HFF-Myc (cell line): ENCODE data around the gene CRYBG2.
"Not testable (repeated sequence)": the region's sequence is repeated elsewhere in the genome, so short reads cannot be mapped to it uniquely, and the experiment has no call there.

Experiments used
- DNase-seq: peaks from one replicate; pipeline ENCODE4 v3.0.0-alpha.2; 2011; ENCODE audit warnings: low read depth; ENCODE audit errors: extremely low read depth
- H3K4me3 ChIP-seq: replicated peaks from 2 replicates; pipeline ENCODE4 v1.5.1; 2011; ENCODE audit warnings: low read depth, mild to moderate bottlenecking, control low read depth, low read length
- TF ChIP-seq, protein P1 (sequence below): IDR thresholded peaks from 2 replicates; pipeline ENCODE4 v1.5.1; 2012; ENCODE audit warnings: mild to moderate bottlenecking, low read depth, low read length, control low read depth; ENCODE audit errors: missing control alignments

Gene CRYBG2

DNA sequence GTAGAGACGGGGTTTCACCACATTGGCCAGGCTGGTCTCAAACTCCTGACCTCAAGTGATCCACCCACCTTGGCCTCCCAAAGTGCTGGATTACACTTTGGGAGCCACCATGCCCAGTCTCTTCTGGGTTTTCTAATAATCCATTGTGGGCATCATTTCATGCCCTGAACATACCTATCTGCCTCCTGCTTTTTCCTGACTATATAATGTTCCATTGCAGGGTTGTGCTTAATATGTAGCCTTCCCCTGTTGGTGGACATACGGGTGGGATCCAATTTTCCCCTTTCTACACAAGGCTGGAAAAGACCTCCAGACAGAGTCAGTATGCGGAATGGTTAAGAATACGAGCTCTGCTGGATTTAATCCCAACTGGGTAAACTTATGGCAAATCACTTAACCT is 22.1 kb upstream of the CRYBG2 start:
- TF ChIP-seq, protein P1, sequence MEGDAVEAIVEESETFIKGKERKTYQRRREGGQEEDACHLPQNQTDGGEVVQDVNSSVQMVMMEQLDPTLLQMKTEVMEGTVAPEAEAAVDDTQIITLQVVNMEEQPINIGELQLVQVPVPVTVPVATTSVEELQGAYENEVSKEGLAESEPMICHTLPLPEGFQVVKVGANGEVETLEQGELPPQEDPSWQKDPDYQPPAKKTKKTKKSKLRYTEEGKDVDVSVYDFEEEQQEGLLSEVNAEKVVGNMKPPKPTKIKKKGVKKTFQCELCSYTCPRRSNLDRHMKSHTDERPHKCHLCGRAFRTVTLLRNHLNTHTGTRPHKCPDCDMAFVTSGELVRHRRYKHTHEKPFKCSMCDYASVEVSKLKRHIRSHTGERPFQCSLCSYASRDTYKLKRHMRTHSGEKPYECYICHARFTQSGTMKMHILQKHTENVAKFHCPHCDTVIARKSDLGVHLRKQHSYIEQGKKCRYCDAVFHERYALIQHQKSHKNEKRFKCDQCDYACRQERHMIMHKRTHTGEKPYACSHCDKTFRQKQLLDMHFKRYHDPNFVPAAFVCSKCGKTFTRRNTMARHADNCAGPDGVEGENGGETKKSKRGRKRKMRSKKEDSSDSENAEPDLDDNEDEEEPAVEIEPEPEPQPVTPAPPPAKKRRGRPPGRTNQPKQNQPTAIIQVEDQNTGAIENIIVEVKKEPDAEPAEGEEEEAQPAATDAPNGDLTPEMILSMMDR: no peak
- no peak for DNase-seq
- H3K4me3 ChIP-seq: no peak overlapping the region

DNA sequence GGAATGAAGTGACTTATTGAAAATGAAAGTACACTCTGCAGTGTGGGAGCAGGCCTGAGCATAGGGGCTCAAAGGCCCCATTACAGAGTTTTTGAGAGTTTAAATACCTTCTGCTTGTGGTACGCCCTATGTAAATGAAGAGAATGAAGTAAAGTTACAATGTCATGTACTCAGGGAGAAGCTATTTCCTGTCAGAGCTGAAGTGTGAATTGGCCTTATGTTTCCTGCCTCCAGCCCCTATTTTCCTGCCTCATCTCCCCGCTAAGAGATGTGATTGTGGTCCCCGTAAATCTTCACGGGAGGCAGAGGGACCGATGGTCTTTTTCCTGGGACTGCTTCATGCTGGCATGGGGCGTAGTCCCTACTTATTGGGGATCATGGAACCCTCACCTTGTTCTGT is 21.2 kb upstream of the CRYBG2 start:
- TF ChIP-seq, protein P1: no peak
- H3K4me3 ChIP-seq: no peak overlapping the region
- DNase-seq: no peak

DNA sequence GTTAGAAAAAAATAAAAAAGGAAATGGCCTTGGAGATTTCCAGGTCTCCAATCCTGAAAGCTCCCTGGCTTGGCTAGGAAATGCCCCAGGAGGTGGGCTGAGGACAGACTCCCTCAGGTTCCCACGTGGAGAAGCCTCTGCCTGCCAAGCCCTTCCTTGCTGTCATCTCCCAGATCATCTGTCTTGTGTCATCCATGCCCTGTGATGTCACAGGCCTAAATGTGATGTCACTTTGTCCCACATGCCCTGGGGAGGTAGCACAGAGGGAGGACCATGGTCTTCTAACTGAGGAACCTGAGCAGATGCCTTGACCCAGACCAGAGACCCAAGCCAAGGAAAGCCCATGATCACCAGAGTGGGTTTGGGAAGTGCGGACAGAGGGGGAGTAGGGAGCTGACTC is 20.4 kb upstream of the CRYBG2 start:
- not testable (repeated sequence) for H3K4me3 ChIP-seq, DNase-seq

DNA sequence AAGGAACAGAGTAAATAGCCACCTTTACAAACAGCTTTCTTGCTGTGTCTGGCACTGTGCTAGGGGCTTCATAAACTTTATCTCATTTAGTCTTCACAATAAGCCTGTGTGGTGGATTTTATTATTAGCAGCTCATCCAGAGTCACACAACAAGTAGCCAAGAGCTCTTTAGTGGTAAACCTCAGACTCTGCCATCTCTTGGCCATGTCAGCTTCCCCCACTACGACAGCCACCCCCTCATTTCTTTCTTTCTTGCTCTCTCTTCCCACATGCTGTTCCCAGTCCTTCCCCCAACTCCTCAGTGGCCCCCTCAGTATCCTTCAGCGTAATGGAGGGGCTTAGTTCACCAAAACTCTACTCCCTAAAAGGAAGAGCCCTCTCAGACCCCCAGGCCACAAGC is 19.9 kb upstream of the CRYBG2 start:
- DNase-seq: no peak
- TF ChIP-seq, protein P1: no peak
- H3K4me3 ChIP-seq: no peak overlapping the region

DNA sequence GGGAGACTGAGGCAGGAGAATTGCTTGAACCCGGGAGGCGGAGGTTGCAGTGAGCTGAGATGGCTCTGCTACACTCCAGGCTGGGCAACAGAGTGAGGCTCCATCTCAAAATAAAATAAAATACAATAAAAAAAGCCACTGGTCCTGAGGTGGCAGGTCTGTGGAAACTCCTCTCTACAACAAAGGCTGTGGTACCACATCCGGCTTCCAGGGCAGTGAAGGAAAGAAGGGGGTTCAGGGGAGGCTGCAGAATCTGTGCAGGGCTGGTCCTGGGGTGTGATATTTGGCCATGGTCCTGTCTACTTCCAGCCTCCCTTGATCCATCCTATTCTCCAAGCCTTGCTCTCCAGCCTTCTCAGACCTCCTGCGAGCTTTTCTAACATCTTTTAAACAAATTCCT is 19.4 kb upstream of the CRYBG2 start:
- TF ChIP-seq, protein P1: no peak

DNA sequence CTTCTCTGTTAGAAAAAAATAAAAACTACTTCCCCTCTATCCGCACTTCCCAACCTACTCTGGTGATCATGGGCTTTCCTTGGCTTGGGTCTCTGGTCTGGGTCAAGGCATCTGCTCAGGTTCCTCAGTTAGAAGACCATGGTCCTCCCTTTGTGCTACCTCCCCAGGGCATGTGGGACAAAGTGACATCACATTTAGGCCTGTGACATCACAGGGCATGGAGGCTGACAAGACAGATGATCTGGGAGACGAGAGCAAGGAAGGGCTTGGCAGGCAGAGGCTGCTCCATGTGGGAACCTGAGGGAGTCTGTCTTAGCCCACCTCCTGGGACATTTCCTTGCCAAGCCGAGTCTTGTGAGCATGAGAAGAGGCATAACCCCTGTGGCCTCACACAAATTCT is 18.7 kb upstream of the CRYBG2 start, which contains the start of gene ZNF683:
TSS of gene ZNF683 (minus strand) at position 140 of the 400 bp plus-strand sequence. CDS start 4,179 bp downstream, outside the sequence.
- not testable (repeated sequence) for DNase-seq

More for the DNA sequence above, 19.4 kb upstream of the CRYBG2 start:
- no peak for DNase-seq
- no peak overlapping the region for H3K4me3 ChIP-seq

DNA sequence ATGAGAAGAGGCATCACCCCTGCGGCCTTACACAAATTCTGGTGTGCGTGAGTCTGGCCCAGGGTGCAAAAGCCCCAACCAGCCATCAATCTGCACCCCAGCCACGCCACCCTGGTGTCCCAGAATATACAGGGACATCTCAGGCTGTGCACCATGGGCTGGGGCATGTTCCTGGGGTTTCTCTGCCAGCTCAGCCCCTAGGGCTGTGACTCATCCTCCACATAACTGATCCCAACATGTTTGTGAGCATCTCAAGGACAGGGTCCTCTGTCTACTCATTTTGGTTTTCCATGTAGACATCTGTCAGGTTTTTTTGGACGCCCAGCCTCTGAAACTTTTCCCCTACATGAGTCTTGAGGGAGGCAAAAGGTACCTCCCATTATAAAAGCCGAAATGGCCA is 18.1 kb upstream of the CRYBG2 start:
- TF ChIP-seq, protein P1: no peak
- H3K4me3 ChIP-seq: no peak overlapping the region
- DNase-seq: no peak

More for the DNA sequence above, 18.7 kb upstream of the CRYBG2 start, which contains the start of gene ZNF683:
- H3K4me3 ChIP-seq: not testable (repeated sequence)

DNA sequence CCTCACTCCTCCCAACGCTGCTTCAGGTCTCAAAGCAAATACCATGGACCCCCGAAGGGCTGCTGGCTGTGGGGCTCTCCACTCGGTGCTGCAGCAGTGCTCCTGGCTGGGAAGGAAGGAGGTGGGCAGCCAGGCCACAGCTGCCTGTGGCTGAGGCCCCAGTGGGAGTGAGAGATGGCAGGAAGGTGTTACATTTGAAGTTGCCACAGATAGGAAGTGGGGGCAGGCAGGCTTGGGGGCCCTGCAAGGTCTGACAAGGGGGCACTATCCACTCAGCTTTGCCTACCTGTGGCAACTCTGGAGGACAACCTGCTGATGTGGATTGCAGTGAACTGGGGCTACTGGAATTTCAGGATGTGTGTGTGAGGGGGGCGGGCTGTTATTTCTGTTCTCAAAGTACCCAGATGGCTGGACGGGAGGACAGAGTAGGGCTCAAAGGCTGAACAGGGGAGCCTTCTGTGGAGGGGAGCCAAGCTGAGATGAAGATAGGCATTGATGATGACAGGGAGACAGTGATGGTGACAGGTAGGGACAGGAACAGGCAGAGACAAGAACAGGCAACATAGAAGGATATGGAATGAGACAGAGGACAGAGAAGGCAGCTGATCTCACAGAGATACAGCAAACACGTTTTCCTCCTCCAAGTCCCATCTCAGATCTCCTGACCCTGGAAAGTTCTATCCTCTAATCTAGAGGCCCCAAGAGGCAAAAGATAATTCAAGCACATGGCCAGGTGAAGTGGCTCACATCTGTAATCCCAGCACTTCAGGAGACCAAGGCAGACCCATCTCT is 16.9 kb upstream of the CRYBG2 start:
- TF ChIP-seq, protein P1: no peak
- no peak for DNase-seq
- H3K4me3 ChIP-seq: no peak overlapping the region
